Fibroblast of skin of back (primary cell): ENCODE data around the gene CDKN2B. TPM values are rescaled to one million over a fixed set of nuclear protein-coding genes. Genes with fewer than 3 reads are reported as not detected.
"Not testable (repeated sequence)": the region's sequence is repeated elsewhere in the genome, so short reads cannot be mapped to it uniquely, and the experiment has no call there.

ENCODE experiments used
- DNase-seq: peaks from one replicate; pipeline ENCODE4 v3.0.0-alpha.2; 2013
- polyA plus RNA-seq, 2 experiments: library from polyadenylated mRNA; unstranded; fragments of 120-200 nt; gene quantifications; one replicate each; pipeline ENCODE4 v1.2.1, GENCODE V29; 2013; ENCODE audit not compliant: insufficient read length in 2 of 2

CDKN2B gene, protein sequence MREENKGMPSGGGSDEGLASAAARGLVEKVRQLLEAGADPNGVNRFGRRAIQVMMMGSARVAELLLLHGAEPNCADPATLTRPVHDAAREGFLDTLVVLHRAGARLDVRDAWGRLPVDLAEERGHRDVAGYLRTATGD
- polyA plus RNA-seq (2013, experiment 1 of 2; ENCODE audit: insufficient read length) = 73.9 TPM
- polyA plus RNA-seq (2013, experiment 2 of 2; ENCODE audit: insufficient read length) = 140 TPM

DNA sequence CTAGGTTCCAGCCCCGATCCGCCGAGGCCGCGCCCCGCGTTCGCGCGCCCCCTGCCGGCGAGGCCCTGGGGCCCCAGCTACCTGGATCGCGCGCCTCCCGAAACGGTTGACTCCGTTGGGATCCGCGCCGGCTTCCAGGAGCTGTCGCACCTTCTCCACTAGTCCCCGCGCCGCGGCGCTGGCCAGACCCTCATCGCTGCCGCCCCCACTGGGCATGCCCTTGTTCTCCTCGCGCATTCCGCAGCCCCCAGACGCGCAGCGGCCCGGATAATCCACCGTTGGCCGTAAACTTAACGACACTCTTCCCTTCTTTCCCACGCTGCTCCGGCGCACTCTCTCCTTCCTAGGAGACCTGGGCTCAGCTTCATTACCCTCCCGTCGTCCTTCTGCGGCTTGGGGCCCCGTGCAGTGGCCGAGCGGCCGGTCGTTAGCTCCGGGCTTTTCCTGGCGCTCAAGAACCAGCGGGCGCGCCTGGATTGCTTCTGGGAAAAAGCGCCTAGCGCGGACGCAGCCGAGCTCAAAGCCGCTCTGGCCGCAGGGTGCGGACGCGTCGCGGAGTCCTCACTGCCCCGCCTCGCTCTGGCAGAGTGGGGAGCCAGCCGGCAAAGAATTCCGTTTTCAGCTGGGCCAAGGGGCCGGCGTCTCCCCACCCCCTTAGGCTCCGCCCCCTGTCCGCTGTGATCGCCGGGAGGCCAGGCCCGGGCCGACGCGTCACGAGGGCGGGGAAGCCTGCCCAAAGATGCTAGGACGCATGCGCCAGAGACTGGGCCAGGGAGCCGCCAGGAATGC is at the start of gene CDKN2B:
TSS of gene CDKN2B (minus strand) at position 589 of the 789 bp plus-strand sequence. CDS start at position 237, 352 bp downstream.
- peak; percentile 96 for DNase-seq

DNA sequence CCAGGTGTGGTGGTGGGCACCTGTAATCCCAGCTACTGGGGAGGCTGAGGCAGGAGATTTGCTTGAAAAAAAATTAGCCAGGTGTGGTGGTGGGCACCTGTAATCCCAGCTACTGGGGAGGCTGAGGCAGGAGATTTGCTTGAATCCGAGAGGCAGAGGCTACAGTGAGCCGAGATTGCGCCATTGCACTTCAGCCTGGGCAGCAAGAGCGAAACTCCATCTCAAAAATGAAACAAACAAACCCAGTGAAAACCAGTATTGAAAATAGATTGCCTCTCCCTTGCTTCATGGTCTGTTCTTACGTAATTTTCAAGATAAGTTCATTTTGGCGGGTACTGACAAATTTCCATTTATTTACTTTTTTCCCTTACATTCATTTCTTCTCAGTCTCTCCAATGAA is 48.9 kb upstream of the CDKN2B start:
- not testable (repeated sequence) for DNase-seq

DNA sequence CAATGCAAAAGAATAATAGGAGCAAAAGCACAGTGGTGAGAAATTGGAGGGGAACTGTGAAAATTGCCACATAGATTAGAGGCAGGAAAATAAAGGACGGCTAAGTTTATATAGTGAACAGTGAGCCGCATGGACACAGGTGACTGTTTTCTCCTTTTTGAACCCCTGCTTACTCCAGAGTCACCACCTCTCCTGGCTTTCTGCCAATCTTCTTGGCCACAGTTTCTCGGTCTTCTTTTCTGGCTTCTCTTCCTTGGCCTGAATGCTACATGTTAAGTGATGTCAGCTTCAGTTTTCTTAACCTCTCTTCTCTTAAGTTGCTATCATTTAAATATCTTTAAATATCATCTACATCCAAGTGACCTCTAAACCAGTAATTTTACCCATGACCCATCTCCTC is 47.3 kb upstream of the CDKN2B start:
- no peak for DNase-seq

DNA sequence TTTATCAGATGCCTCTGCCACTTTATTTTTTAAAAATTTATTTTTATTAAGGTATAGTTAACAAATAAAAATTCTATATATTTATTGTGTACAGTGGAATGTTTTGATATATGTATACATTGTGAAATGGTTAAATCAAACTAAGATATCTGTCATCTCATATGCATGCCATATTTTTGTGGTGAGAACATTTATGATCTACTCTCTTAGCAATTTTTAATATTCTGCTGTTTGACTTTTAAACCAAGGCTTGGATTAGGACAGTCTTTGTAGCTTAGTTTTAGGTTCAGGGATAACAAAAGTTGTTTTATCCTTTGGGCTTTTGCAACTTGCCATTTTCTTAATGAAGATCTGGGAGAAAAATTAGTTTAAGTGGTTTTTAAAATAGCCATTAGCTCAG is 46.0 kb upstream of the CDKN2B start:
- peak; percentile 85 for DNase-seq

DNA sequence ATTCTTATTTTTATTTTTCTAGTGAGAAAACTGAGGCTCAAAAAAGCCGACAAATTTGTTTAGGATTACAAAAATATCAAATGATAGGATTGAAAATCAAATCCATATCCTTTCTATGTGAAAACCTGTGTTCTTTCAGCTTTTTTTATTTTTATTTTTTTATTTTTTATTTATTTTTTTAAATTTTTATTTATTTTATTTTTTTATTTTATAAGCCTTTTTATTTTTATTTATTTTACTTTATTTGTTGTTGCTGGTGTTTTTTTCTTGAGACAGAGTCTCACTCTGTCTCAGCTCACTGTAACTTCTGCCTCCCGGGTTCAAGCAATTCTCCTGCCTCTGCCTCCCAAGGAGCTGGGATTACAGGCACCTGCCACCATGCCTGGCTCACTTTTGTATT is 45.4 kb upstream of the CDKN2B start:
- no peak for DNase-seq

DNA sequence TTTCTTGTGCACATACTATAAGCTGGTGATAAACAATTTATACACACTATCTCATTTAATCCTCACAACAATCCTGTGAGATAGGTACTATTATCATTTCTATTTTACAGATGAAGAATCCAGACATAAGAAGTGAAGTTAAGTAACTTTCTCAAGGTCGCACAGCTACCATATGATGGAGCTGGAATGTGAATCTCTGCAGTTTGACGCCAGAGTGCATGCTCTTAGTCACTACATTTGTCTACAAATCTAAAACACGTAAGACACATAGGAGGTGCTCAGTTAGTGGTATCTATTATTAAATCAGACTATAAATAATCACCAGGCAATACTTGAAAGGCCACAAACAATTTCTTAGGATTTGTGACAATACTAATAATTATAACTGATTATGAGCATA is 45.0 kb upstream of the CDKN2B start:
- DNase-seq = no peak

DNA sequence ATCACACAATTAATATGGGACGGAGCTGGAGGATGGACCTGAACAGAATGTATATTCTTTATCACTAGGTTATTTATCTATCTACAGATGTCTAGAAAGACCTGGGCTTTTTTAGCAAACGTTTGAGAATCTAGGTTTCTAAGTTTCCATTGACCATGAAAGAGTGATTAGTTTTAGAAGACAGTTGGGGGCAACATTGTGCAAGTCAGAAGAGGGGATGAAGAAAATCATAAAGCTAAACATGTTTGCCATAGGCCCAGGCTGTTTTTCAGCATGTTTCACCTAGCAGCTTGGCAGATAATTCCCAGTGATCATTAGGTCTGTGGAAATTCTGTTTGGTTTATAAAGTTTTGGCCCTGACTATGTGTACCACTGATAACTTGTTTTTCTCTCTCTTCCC is 44.1 kb upstream of the CDKN2B start:
- peak; percentile 37 for DNase-seq

DNA sequence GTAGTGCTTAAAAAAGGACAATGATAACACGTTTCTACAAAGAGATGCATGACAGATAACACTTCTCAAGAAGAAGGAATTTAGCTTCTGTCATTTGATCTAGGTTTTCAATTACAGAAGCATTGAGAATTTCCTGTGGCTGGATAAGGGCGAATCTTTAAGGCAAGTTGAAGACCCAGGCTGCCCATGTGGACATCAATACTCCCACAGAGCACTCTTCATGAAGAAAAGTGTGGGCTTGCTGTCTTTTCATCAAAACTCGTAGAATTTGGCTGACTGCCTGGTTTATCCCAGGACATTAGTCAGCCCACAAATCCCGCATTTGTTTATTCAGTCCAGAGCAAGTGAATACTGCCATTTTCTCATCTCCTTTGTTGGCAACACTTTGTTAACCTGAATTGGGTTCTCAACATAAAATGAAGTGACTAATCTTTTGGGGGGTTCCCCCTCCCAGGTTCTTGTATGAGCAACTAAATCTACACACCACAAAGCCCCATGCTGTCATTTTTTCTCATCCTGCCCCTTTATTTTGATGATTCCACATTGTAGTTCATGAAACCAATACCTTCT is 43.4 kb upstream of the CDKN2B start:
- DNase-seq = peak; percentile 97

DNA sequence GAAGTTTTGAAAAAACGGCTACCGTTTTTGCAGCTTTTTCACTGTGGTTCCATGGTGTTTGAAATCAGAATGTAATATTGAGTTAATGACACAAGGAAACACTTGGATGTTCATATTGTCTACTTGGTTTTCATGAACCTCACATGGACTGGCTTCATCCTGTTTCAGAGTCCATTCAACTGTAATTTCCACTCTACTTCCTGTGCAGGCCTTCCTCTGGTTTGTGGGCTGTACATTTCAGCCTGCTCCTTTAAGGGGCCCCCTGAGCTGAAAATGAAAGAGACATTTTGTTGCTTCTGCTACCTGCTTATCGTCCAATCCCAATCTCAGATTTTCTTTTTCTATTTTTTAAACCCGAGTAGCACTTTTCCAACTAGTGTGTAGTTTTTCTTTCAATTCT is 41.8 kb upstream of the CDKN2B start:
- DNase-seq = no peak

DNA sequence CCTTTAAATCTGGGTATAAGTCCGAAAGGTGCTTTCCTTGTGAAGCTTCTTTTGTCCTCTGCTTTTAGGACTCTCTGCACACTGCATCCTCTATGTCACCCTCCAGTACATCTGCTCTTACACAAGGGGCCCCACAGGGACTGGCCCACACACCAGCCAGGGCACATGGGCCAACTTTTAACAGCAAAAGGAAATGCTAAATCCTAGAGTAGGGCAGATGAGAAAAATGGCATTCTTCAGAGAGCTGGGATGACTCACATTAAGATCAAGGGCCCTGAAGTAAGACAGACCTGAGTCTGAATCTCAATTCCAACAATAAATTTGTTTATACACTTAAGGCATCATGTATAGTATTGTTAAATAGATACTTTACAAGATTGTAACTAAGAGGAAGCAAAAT is 40.3 kb upstream of the CDKN2B start:
- no peak for DNase-seq

DNA sequence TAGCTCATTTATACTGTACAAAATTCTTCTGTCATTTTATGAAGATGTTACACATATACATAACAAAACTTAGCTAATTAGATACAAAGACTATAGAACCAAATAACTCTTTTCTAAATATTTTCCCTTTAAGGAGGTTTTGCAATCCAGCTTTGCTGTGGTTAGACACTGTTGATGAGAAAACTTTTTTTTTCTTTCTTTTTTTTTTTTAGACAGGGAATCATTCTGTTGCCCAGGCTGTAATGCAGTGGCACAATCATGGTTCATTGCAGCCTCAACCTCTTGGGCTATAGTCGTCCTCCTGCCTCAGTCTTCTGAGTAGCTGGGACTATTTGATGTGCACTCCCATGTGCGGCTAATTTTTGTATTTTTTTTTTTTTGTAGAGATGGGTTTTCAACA is 38.5 kb upstream of the CDKN2B start:
- DNase-seq = no peak

DNA sequence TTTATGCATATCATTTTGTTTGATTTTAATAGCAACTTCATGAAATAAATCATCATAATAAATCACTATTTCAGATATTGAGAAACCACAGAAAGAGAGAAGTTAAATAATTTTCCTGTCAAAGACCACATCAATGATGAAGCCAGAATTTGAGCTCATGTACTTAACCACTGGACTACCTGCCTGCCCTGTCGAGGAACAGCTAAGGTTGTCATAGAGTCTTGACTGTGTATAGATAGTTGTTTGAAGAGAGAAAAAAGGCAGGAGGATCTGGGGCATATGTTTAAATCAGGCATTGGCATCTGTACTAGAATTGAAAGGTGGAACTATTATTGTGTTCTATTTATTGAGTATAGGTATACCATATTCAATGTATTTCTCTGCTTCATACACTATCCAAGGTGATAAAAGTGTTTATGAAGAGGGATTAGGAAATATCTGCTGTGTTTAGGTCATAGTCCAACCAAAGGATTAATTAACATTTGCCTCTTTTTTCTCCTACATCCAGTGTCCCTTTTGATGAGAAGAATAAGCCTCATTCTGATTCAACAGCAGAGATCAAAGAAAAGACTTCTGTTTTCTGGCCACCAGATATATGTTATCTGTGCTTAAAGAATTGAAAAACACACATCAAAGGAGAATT is 37.3 kb upstream of the CDKN2B start:
- DNase-seq = no peak

DNA sequence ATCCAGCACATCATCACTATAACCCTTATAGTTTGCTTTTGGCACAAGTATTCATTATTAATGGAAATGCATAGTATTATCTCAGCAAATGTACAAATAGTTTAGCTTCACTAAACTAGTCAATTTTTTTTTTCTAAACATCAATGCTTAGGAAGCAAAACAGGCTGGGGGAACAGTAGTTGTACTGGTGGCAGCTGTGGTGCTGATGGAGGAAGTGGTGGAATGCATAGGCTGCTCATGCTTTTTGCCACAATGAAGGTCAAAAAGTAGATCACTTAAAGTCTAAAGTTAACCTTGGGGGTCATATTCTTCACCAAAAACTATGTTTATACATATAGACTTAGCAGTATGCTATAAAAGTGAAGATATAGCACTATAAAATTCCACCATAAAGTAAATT is 36.3 kb upstream of the CDKN2B start:
- DNase-seq = no peak

DNA sequence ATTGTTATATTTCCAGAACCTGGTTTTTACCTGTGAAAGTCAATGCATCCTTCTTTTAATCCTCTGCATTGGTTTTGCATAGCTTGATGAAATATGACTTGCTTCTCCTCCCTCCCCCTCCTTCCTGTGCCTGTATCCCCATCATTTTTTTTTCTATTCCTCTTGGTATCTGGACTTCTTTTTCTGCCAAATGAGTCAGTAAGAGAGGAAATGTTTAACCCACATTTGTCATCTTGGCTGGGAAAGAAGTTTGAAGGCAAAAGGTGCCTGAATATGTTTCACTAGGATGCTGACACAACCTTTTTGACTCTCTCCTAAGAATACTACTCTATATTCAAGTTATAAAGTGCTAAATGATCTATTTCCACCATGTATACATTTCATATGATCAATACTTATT is 35.5 kb upstream of the CDKN2B start:
- peak; percentile 89 for DNase-seq

DNA sequence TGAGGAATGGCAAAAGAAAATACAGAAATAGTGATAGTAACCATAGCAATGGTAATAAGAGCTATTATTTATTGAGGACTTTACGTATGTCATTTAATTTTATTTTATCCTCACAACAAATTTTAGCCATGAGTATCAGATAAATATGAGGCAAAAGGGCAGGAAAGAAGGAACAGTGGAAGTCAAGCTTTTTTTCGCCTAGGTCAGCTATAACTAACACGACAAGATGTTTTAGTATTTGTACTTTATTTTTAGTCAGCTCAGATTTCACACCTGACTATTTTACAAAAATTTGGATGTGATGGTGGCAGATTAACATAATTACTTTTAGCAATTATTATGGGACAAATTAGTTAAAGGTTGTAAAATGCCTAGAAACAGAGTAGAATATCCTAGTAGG is 34.8 kb upstream of the CDKN2B start:
- DNase-seq = no peak

DNA sequence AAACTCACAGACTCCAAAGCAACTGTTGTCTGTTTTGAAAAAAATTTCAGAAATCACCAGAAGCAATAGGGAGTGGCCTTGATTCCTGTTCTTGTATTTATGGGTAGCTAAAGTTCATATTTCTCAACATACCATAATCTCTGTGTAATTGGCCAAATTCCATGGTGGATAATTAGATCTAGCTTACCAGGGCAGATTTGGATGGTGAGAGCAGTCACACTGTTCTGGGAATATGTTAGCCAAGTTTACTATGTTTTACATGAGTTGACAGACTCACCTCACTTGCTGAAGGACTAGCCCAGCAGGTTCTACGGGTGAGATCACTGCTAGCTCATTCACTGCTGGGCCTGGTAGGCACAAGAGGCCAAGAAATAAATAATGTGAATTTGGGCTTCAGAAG is 32.7 kb upstream of the CDKN2B start:
- DNase-seq = peak; percentile 52

DNA sequence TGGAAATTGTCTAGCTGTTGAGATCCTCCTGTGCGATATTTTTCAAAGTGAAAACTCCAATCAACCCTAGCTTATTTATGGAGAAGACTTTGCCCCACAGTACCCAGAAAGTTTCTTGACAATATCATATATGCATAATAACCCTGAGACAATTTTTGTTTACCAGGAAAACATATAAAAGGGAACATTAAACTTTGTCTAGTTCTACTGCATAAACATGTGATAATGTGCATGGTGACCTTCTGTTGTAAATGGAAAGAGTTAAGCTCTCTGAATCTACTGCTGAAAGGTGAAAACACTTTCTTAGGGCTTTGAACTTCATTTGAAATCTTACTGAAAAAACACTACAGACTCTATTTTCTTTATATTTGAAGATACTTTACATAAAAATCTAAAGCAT is 32.2 kb upstream of the CDKN2B start:
- no peak for DNase-seq

DNA sequence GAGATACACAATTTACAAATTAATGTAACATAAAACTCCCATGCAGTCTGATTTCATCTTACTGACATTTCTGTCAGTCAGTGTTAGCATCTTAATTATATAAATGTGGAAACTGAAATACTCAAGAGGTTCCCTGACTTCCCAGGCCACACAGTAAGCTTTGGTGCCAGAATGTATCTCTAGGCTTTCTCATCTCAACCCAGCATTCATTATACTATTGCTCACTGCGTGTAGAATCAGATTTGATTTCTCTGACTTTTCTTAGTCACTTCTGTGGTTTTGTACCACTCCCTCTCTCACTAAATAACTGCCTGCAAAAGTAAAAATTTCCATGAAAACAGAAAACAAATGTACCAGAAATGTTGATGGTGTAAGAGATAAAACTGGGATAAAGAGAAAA is 31.7 kb upstream of the CDKN2B start:
- peak; percentile 80 for DNase-seq

DNA sequence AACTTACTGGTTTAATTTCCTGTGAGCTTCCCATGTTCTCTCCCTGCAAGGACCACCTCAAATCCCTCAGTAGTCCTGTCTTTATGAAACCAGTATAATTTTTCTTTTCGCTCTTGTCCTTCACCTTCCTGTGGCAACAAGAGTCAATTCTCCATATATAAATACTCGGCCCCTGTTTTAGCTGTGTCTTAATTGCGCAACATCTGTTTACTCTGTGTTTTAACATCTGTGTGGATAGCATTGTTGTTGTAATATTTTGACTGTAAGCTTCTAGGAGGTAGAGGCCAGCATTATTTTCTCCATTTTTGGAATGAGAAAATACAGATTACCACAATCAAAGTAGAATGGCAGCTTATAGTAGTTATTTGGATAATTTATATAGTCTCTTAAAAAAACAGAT is 30.2 kb upstream of the CDKN2B start:
- DNase-seq = no peak

DNA sequence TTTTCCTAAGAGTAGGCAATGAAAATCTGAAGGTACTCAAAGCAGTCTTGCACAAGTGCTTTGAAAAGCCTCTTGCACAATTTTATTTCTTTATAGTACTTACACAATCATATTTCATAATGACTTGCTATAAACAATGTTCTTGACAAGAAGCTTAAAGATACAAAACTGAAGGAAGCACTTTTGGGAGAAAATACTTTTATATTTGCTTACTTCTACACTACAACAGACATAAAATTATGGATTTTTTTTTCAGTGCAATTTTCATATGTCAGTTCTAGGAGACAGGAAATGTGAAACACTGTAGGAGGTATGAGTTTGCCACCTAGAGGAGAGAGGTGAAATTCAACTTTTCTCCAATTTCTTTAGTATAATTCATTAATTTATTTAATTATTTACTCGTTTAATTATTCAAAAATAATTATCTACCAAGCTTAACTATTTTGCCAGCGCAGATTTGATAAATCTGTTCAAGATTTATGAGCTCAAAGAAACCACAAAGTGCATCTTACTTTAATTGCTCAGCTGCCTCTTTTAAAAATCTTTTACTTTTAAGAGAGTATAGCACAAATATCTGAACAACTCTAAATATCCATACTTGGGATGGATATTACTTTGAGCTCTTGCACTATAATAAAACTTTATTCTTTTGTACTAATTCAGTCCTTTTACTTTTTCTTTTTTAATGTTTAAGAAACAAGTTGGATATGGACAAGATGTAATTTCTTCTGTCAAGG is 29.0 kb upstream of the CDKN2B start:
- peak; percentile 59 for DNase-seq

DNA sequence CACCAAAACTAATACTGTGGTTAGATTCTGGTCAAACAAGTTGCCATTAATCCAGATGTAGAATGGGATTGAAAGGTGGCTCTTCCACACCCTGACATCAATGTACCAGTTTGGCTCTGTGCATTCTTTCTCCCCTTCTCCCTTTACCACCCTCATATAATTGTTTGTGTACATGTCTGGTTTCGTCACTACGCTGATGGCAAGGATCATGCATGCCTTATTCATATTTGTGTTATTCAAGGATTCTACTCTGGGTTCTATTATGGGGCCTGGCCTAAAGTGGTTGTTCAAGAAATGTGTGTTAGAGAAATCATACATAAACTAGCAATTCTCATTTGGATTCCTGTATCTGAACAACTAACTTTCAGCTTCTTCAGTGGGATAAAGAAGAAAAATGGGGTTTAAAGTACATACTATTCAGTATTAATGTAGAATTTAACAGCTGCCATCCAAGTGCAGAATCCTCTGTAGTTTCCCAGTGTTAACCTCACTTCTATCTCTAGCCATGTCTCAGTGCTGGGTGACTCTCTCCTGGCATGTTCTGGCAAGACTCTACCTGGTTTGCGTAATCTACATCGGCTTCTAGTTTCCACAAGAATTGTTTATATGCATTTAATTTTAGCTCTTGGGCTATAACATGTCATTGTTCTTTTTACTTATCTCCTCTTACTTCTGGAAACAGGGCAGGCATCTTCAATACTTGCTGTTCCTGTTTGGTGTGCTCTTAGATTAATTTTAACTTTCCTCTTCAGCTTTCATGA is 27.9 kb upstream of the CDKN2B start:
- DNase-seq = no peak

DNA sequence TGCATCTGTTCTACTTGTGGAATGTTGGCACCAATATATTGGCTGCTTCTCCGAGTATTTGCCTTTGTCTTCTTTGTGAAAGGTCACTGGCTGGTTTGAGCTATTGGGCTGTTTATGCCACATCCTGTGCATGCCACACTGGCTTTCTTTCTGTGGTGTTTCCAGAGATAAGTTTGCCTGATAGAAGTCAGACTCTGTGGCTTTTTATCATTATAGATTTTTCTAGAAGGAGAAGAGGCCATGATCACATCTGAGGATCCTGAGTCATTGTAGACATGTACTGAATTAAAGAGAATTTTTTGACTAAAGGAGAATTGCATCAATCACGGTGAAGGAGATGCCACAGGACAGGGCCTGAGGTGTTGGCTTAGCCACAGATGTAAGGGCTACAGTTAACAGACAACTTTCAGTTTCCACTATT is 26.5 kb upstream of the CDKN2B start:
- DNase-seq = no peak
